ENCODE results near the gene ADSL.

ADSL gene

DNA sequence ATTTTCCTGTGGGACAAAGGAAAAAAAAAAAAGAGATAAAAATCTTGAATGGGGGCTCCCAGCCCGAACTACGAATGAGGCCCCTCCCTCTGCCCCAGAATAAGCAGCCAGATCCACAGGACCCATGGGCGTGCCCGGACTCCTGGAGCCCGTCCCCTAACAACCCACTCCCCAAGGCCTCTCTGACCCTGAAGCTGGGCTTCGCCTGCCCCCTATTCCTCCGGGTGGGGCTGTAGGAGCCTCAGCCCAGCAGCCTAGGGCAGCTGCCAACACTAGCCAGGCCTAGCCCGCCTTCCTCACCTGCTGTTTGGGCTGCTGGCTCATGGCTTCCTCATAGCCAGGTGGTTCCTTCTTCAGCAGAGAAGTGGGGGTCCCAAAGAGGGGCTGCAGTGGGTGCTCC is 70.7 kb downstream of the ADSL start (continued):
- TF ChIP-seq, protein P1, sequence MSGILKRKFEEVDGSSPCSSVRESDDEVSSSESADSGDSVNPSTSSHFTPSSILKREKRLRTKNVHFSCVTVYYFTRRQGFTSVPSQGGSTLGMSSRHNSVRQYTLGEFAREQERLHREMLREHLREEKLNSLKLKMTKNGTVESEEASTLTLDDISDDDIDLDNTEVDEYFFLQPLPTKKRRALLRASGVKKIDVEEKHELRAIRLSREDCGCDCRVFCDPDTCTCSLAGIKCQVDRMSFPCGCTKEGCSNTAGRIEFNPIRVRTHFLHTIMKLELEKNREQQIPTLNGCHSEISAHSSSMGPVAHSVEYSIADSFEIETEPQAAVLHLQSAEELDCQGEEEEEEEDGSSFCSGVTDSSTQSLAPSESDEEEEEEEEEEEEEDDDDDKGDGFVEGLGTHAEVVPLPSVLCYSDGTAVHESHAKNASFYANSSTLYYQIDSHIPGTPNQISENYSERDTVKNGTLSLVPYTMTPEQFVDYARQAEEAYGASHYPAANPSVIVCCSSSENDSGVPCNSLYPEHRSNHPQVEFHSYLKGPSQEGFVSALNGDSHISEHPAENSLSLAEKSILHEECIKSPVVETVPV (CRISPR knock-in tag; IDR thresholded peaks at IDR 0.05): no peak
- TF ChIP-seq ZC3H10 (CRISPR knock-in tag; IDR thresholded peaks at IDR 0.05) (no peak), TCF4 (CRISPR knock-in tag; IDR thresholded peaks at IDR 0.05; ENCODE audit: borderline replicate concordance) (no peak)

DNA sequence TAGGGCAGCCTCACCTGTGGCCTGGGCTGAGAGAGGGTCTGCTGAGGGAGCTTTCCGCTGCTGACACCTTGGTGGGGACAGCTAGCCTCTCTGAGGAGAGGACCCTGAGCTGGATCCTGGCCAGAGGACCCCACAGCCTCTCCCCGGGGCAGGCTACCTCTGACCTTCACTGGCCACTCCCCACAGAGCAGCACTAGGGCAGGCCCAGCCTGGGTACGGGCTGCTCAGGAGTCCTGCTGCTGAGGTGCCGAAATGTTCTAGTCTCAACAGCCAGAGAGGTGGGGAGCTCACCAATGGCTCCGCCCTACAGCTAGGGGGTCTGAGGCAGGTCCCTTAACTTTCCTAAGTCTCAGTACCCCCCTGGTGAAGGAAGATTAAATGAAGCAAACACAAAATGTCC is 71.6 kb downstream of the ADSL start:
- no peak for ATAC-seq

DNA sequence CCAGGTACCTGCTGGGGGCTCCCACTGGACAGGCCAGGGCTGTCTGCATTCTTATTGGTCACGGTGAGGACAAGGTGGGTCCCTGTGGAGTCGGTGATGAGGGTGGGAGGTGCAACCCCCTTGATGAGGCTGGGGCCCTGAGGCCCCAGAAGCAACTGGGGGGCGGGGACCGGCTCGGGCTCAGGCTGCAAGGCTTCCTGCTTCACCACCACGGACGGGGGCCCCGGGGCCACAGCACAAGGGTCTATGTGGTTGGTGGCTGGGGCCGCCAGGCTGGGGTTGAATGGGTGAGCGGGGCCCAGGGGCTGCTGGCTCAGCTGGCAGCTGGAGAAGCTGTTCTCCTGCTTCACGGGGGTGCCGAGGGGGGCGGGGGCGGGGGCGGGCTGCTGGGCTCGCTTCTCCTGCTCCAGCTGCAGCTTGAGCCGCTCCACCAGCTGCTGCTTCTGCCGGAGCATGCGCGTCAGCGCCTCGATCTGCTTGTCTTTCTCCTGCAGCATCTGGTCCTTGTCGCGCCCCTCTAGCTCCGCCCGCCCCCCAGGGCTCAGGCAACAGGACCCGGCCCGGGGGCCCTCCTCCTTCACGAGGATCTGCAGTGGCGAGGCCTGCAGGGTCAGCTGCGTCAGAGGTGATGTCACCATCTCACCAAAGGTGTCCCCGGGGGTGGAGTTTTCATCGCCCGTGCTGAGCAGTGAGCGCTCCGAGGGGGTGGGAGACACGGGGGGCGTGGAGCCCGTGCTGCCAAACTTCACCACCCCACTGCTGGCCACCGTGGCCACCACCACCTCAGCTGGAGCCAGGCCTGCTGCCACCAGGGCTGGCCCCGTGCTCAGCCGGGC is 72.3 kb downstream of the ADSL start:
- no peak for TF ChIP-seq TCF4 (CRISPR knock-in tag; IDR thresholded peaks at IDR 0.05; ENCODE audit: borderline replicate concordance)
- TF ChIP-seq, protein P1 (CRISPR knock-in tag; IDR thresholded peaks at IDR 0.05): no peak
- TF ChIP-seq OSR1 (CRISPR knock-in tag; IDR thresholded peaks at IDR 0.05): no peak

More for the DNA sequence above, 71.6 kb downstream of the ADSL start:
- TF ChIP-seq PPARA (CRISPR knock-in tag; IDR thresholded peaks at IDR 0.05; ENCODE audit: borderline replicate concordance) (no peak), ZNF8 (CRISPR knock-in tag; IDR thresholded peaks at IDR 0.05) (no peak), BACH2 (CRISPR knock-in tag; IDR thresholded peaks at IDR 0.05; ENCODE audit: borderline replicate concordance) (no peak), ARNTL (CRISPR knock-in tag; IDR thresholded peaks at IDR 0.05; ENCODE audit: borderline replicate concordance, low read depth) (no peak), SNAI2 (CRISPR knock-in tag; IDR thresholded peaks at IDR 0.05) (no peak), TOX (CRISPR knock-in tag; IDR thresholded peaks at IDR 0.05; ENCODE audit: borderline replicate concordance) (no peak), ESRRG (CRISPR knock-in tag; IDR thresholded peaks at IDR 0.05) (no peak), ISL1 (CRISPR knock-in tag; IDR thresholded peaks at IDR 0.05) (no peak), OSR1 (CRISPR knock-in tag; IDR thresholded peaks at IDR 0.05) (no peak), ZC3H10 (CRISPR knock-in tag; IDR thresholded peaks at IDR 0.05) (no peak), GLIS3 (CRISPR knock-in tag; IDR thresholded peaks at IDR 0.05) (no peak), ZFP3 (CRISPR knock-in tag; IDR thresholded peaks at IDR 0.05) (no peak), RARB (CRISPR knock-in tag; IDR thresholded peaks at IDR 0.05) (no peak)
- TF ChIP-seq, protein P2, sequence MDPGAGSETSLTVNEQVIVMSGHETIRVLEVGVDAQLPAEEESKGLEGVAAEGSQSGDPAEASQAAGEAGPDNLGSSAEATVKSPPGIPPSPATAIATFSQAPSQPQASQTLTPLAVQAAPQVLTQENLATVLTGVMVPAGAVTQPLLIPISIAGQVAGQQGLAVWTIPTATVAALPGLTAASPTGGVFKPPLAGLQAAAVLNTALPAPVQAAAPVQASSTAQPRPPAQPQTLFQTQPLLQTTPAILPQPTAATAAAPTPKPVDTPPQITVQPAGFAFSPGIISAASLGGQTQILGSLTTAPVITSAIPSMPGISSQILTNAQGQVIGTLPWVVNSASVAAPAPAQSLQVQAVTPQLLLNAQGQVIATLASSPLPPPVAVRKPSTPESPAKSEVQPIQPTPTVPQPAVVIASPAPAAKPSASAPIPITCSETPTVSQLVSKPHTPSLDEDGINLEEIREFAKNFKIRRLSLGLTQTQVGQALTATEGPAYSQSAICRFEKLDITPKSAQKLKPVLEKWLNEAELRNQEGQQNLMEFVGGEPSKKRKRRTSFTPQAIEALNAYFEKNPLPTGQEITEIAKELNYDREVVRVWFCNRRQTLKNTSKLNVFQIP (CRISPR knock-in tag; IDR thresholded peaks at IDR 0.05; ENCODE audit: borderline replicate concordance, low read depth): no peak
- TF ChIP-seq, protein P3, sequence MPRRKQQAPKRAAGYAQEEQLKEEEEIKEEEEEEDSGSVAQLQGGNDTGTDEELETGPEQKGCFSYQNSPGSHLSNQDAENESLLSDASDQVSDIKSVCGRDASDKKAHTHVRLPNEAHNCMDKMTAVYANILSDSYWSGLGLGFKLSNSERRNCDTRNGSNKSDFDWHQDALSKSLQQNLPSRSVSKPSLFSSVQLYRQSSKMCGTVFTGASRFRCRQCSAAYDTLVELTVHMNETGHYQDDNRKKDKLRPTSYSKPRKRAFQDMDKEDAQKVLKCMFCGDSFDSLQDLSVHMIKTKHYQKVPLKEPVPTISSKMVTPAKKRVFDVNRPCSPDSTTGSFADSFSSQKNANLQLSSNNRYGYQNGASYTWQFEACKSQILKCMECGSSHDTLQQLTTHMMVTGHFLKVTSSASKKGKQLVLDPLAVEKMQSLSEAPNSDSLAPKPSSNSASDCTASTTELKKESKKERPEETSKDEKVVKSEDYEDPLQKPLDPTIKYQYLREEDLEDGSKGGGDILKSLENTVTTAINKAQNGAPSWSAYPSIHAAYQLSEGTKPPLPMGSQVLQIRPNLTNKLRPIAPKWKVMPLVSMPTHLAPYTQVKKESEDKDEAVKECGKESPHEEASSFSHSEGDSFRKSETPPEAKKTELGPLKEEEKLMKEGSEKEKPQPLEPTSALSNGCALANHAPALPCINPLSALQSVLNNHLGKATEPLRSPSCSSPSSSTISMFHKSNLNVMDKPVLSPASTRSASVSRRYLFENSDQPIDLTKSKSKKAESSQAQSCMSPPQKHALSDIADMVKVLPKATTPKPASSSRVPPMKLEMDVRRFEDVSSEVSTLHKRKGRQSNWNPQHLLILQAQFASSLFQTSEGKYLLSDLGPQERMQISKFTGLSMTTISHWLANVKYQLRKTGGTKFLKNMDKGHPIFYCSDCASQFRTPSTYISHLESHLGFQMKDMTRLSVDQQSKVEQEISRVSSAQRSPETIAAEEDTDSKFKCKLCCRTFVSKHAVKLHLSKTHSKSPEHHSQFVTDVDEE (CRISPR knock-in tag; IDR thresholded peaks at IDR 0.05): no peak
- TF ChIP-seq, protein P1 (CRISPR knock-in tag; IDR thresholded peaks at IDR 0.05): no peak
- TF ChIP-seq, protein P4, sequence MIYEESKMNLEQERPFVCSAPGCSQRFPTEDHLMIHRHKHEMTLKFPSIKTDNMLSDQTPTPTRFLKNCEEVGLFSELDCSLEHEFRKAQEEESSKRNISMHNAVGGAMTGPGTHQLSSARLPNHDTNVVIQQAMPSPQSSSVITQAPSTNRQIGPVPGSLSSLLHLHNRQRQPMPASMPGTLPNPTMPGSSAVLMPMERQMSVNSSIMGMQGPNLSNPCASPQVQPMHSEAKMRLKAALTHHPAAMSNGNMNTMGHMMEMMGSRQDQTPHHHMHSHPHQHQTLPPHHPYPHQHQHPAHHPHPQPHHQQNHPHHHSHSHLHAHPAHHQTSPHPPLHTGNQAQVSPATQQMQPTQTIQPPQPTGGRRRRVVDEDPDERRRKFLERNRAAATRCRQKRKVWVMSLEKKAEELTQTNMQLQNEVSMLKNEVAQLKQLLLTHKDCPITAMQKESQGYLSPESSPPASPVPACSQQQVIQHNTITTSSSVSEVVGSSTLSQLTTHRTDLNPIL (CRISPR knock-in tag; IDR thresholded peaks at IDR 0.05; ENCODE audit: low read depth): no peak

More for the DNA sequence above, 72.3 kb downstream of the ADSL start:
- ATAC-seq: no peak
